Muscle of arm (tissue), 12 donors: ENCODE data around the gene SSBP4. TPM values are rescaled to one million over a fixed set of nuclear protein-coding genes. Genes with fewer than 3 reads are reported as not detected.

ENCODE experiments used
- DNase-seq: peaks from one replicate; pipeline ENCODE4 v3.0.0-alpha.2; 2013
- polyA plus RNA-seq, 12 donors: library from polyadenylated mRNA; unstranded; fragments of 120-200 nt; gene quantifications; one replicate each; pipeline ENCODE4 v1.2.1, GENCODE V29; 2013; ENCODE audit not compliant: insufficient read length in 12 of 12

Gene SSBP4
- polyA plus RNA-seq, 12 donors, result 72.8 to 126 (median 87.7) TPM; not detected in 1

GRCh38 chr19:18483119-18483890, 64.1 kb downstream of the SSBP4 start:
- DNase-seq, result no peak

Other genes starting within 250 kb of the SSBP4 start
- gene IFI30, start 245.6 kb upstream of the SSBP4 start, polyA plus RNA-seq, result 1 to 10 TPM in 3 of 12 donors, under 1 TPM in 4, not detected in 5; 0.09 to 4.5 (median 0.67) TPM
- gene MPV17L2, start 226.2 kb upstream of the SSBP4 start, polyA plus RNA-seq, result 1 to 10 TPM in 10 of 12 donors, not detected in 2; 3.2 to 5.8 (median 5.2) TPM
- gene RAB3A, start 215.4 kb upstream of the SSBP4 start, polyA plus RNA-seq, result 1 to 10 TPM in 10 of 12 donors, not detected in 2; 2.7 to 5.5 (median 3.3) TPM
- 1 to 10 TPM in 10 of 12 donors, not detected in 2; 1.1 to 8.3 (median 2.9) TPM for gene PDE4C, start 193.0 kb upstream of the SSBP4 start, polyA plus RNA-seq
- 10 to 100 TPM in 1 of 12 donors, 1 to 10 TPM in 10, not detected in 1; 1.9 to 17.4 (median 3.3) TPM for gene IQCN, start 144.9 kb upstream of the SSBP4 start, polyA plus RNA-seq
- 100 to 1,000 TPM in 8 of 12 donors, 10 to 100 TPM in 3, not detected in 1; 49.8 to 294 (median 112) TPM for gene JUND, start 137.8 kb upstream of the SSBP4 start, polyA plus RNA-seq
- 100 to 1,000 TPM in 1 of 12 donors, 10 to 100 TPM in 10, not detected in 1; 71.8 to 123 (median 76.6) TPM for gene LSM4, start 96.3 kb upstream of the SSBP4 start, polyA plus RNA-seq
- 10 to 100 TPM in 9 of 12 donors, 1 to 10 TPM in 3; 8.5 to 77.8 (median 13.2) TPM for gene PGPEP1, start 78.8 kb upstream of the SSBP4 start, polyA plus RNA-seq
- 1 to 10 TPM in 4 of 12 donors, under 1 TPM in 7, not detected in 1; 0.20 to 9.6 (median 0.54) TPM for gene GDF15, start 33.2 kb upstream of the SSBP4 start, polyA plus RNA-seq
- 1 to 10 TPM in 7 of 12 donors, under 1 TPM in 3, not detected in 2; 0.45 to 2.6 (median 1.2) TPM for gene LRRC25, start 21.8 kb upstream of the SSBP4 start, polyA plus RNA-seq
- gene ISYNA1, start 18.7 kb downstream of the SSBP4 start, polyA plus RNA-seq, result 100 to 1,000 TPM in 10 of 12 donors, 10 to 100 TPM in 1, not detected in 1; 97.4 to 180 (median 122) TPM
- 10 to 100 TPM in 11 of 12 donors, not detected in 1; 11.1 to 35.4 (median 14.8) TPM for gene ELL, start 102.7 kb downstream of the SSBP4 start, polyA plus RNA-seq
- 100 to 1,000 TPM in 7 of 12 donors, 10 to 100 TPM in 4, not detected in 1; 81.6 to 157 (median 111) TPM for gene FKBP8, start 124.2 kb downstream of the SSBP4 start, polyA plus RNA-seq
- 100 to 1,000 TPM in 2 of 12 donors, 10 to 100 TPM in 9, not detected in 1; 58.9 to 125 (median 63.9) TPM for gene KXD1, start 138.5 kb downstream of the SSBP4 start, polyA plus RNA-seq
- 1,000 to 10,000 TPM in 8 of 12 donors, 100 to 1,000 TPM in 3, not detected in 1; 779 to 1,239 (median 1,048) TPM for gene UBA52, start 152.5 kb downstream of the SSBP4 start, polyA plus RNA-seq
- gene REX1BD, start 169.4 kb downstream of the SSBP4 start, polyA plus RNA-seq, result 10 to 100 TPM in 11 of 12 donors, not detected in 1; 18.6 to 49.6 (median 23.9) TPM
- gene CRLF1, start 187.4 kb downstream of the SSBP4 start, polyA plus RNA-seq, result 10 to 100 TPM in 5 of 12 donors, 1 to 10 TPM in 6, not detected in 1; 5.2 to 54.5 (median 8.6) TPM
- 10 to 100 TPM in 3 of 12 donors, 1 to 10 TPM in 8, not detected in 1; 4.7 to 19.4 (median 8.2) TPM for gene TMEM59L, start 193.5 kb downstream of the SSBP4 start, polyA plus RNA-seq
- 1 to 10 TPM in 11 of 12 donors, not detected in 1; 2.8 to 8.5 (median 3.8) TPM for gene KLHL26, start 217.6 kb downstream of the SSBP4 start, polyA plus RNA-seq